Right lobe of liver (tissue), 4 donors: ENCODE data around the gene SHISA9.

Experiments
- CTCF ChIP-seq, 4 donors: fragments of 200-600 bp in 3 of 4; fragments of 450-650 bp in 1 of 4; IDR thresholded peaks; one replicate each; pipeline versions ENCODE4 v1.5.1 to v1.8.0; 2016 to 2022; ENCODE audit warnings: antibody characterized with exemption in 4 of 4, mild to moderate bottlenecking in 2 of 4
- POLR2A ChIP-seq: fragments of 450-650 bp; IDR thresholded peaks from one replicate; pipeline ENCODE4 v1.6.1; 2017; ENCODE audit warnings: antibody characterized with exemption, mild to moderate bottlenecking
- donor health status: DM: no; HTN: no; CAD: no.
- donor health status: DM: no; HTN: no; CAD: no.
- donor health status: DM: no; HTN: yes; CAD: no.

GRCh38 chr16:13077816-13078215, 176.4 kb downstream of the SHISA9 start:
- no peak for TF ChIP-seq CTCF (IDR thresholded peaks at IDR 0.05)
- no peak for TF ChIP-seq POLR2A
